GM12878 (cell line): ENCODE data around the gene MAML3. TPM values are rescaled to one million over a fixed set of nuclear protein-coding genes. Genes with fewer than 3 reads are reported as not detected.

Experiments used
- EP300 ChIP-seq, 2 experiments: fragments of 150-350 bp in 1 of 2; IDR thresholded peaks; 2 replicates each; pipeline ENCODE4 v1.6.1; 2011 to 2012; ENCODE audit warnings: low read depth in 2 of 2, low read length in 2 of 2, borderline replicate concordance in 1 of 2, improper control_type of control experiment in 1 of 2, inconsistent platforms in 1 of 2; ENCODE audit not compliant: control insufficient read depth in 1 of 2
- GATAD2B ChIP-seq: fragments of 450-650 bp; conservative IDR thresholded peaks from 2 replicates; pipeline ENCODE4 v1.6.1; 2017; ENCODE audit warnings: low read depth, mild to moderate bottlenecking, moderate library complexity
- HCFC1 ChIP-seq: fragments of 150-350 bp; IDR thresholded peaks from 2 replicates; pipeline ENCODE4 v1.6.1; 2014; ENCODE audit warnings: low read length
- JUNB ChIP-seq: IDR thresholded peaks from 2 replicates; pipeline ENCODE4 v1.6.1; 2016; ENCODE audit warnings: antibody characterized with exemption, mild to moderate bottlenecking
- ZBTB4 ChIP-seq: fragments of 450-650 bp; formaldehyde crosslinking; IDR thresholded peaks from 2 replicates; pipeline ENCODE4 v1.4.0; 2022; ENCODE audit warnings: mild to moderate bottlenecking, moderate library complexity
- polyA plus RNA-seq, 11 experiments: library from polyadenylated mRNA; depleted of rRNA in 4 of 11; unstranded in 6 of 11; stranded (reverse) in 5 of 11; fragments of >200 nt; fragmentation: Nextera tagmentation in 4 of 11; fragmentation: Illumina TruSeq in 1 of 11; extraction: Ambion mirVana in 4 of 11; extraction: Trizol in 1 of 11; gene quantifications; 1 replicate in 1 of 11; 2 replicates in 10 of 11; pipeline versions ENCODE4 v1.2.1 to v1.2.3, GENCODE V29; 2011 to 2016; ENCODE audit warnings: inconsistent platforms in 2 of 11, missing spikeins in 2 of 11, low read depth in 1 of 11
- total RNA-seq, 4 experiments: library from RNA; depleted of rRNA in 3 of 4; stranded (reverse); fragments of >200 nt in 3 of 4; fragmentation: Illumina TruSeq in 1 of 4; extraction: Trizol in 1 of 4; gene quantifications; 2 replicates each; pipeline versions ENCODE4 v1.2.1 to v1.2.3, GENCODE V29; 2013 to 2021
- TF ChIP-seq, protein P1 (sequence below): fragments of 450-650 bp; IDR thresholded peaks from 2 replicates; pipeline ENCODE4 v1.6.1; 2016; ENCODE audit warnings: mild to moderate bottlenecking, moderate library complexity, borderline replicate concordance
- TF ChIP-seq, protein P2 (sequence below): IDR thresholded peaks from 2 replicates; pipeline ENCODE4 v1.6.1; 2011; ENCODE audit warnings: borderline replicate concordance, low read depth, mild to moderate bottlenecking, moderate library complexity, low read length; ENCODE audit not compliant: insufficient read depth, poor library complexity, severe bottlenecking

MAML3 gene
- total and polyA plus RNA-seq, 10 of the 15 experiments (the other 5 are each of a cell fraction or from before 2014, with no cell fraction given), result under 0.01 to 0.53 (median 0.06) TPM; not detected in 2

DNA sequence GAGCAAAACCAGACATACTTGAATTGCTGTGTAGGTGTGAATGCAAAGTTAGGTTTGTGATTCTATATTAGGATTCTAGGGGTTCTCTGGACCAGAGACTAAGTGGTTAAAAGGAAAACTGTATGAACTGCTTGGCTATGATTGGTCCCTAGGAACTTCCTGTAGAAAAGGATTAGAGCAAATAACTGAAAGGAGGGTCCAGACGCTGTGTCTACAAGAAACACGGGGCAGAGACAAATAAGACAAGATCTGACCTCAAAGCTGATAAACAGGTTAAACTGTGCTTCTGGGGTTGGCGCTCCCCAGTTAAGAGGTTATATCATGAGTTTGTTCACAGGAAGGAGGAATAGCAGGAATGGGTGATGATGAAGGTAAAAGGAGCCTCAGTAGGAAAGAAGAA lies 304.8 kb downstream of the MAML3 start (continued):
- no peak for TF ChIP-seq HCFC1
- no peak for TF ChIP-seq GATAD2B
- TF ChIP-seq ZBTB4 (CRISPR knock-in tag), result no peak
- TF ChIP-seq, protein P1, sequence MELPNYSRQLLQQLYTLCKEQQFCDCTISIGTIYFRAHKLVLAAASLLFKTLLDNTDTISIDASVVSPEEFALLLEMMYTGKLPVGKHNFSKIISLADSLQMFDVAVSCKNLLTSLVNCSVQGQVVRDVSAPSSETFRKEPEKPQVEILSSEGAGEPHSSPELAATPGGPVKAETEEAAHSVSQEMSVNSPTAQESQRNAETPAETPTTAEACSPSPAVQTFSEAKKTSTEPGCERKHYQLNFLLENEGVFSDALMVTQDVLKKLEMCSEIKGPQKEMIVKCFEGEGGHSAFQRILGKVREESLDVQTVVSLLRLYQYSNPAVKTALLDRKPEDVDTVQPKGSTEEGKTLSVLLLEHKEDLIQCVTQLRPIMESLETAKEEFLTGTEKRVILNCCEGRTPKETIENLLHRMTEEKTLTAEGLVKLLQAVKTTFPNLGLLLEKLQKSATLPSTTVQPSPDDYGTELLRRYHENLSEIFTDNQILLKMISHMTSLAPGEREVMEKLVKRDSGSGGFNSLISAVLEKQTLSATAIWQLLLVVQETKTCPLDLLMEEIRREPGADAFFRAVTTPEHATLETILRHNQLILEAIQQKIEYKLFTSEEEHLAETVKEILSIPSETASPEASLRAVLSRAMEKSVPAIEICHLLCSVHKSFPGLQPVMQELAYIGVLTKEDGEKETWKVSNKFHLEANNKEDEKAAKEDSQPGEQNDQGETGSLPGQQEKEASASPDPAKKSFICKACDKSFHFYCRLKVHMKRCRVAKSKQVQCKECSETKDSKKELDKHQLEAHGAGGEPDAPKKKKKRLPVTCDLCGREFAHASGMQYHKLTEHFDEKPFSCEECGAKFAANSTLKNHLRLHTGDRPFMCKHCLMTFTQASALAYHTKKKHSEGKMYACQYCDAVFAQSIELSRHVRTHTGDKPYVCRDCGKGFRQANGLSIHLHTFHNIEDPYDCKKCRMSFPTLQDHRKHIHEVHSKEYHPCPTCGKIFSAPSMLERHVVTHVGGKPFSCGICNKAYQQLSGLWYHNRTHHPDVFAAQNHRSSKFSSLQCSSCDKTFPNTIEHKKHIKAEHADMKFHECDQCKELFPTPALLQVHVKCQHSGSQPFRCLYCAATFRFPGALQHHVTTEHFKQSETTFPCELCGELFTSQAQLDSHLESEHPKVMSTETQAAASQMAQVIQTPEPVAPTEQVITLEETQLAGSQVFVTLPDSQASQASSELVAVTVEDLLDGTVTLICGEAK, result no peak
- no peak for TF ChIP-seq JUNB
- TF ChIP-seq EP300 (IDR thresholded peaks at IDR 0.05; ENCODE audit: borderline replicate concordance in 1 of 2, control insufficient read depth in 1 of 2, low read depth in 2 of 2, low read length in 2 of 2), result no peak
- TF ChIP-seq, protein P2, sequence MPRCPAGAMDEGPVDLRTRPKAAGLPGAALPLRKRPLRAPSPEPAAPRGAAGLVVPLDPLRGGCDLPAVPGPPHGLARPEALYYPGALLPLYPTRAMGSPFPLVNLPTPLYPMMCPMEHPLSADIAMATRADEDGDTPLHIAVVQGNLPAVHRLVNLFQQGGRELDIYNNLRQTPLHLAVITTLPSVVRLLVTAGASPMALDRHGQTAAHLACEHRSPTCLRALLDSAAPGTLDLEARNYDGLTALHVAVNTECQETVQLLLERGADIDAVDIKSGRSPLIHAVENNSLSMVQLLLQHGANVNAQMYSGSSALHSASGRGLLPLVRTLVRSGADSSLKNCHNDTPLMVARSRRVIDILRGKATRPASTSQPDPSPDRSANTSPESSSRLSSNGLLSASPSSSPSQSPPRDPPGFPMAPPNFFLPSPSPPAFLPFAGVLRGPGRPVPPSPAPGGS, result no peak
